ENCODE data around the gene MYRIP. TPM values are rescaled to one million over a fixed set of nuclear protein-coding genes. Genes with fewer than 3 reads are reported as not detected.
"Not testable (repeated sequence)": the region's sequence is repeated elsewhere in the genome, so short reads cannot be mapped to it uniquely, and the experiment has no call there.

The MYRIP gene
- total RNA-seq, 4 donors from 2014 or later, result 0.66 to 3.1 (median 2.6) TPM

DNA sequence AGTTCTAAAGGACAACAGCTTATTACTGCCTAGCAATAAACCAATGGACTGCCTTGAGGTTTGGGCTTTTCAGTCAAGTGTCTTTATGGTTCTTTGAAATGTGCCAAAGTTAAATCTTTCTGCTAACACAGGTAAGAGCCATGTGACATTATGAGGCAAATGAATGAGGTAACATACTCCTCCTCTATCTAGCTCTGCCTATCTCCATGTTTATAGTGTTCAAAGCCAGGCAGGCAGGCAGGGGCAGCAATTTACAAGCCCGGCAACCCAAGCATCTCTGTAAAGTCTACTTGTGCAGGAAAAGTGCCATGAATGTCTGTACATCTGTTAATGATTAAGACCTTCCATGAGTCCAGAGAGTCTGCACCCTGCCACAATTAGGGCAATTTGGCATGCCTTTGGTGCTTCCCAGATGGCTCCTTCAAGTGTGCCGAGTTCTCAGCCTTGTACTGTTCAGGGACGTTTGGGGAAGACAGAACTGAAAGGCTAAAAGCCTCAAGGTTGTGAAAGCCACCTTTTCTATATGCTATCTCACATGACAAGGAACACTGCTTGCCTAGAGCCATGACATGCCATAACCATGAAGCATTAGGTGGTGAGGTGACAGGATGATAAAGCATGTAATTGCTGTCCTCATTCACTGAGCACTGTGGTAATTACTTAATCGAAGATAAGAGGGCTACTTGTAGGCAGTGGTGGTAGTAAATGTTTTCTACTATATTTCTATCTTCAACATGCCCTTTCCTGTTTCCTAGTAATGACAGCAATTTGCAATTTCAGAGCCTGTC, 458.7 kb downstream of the MYRIP start:
- TF ChIP-seq, protein P1, sequence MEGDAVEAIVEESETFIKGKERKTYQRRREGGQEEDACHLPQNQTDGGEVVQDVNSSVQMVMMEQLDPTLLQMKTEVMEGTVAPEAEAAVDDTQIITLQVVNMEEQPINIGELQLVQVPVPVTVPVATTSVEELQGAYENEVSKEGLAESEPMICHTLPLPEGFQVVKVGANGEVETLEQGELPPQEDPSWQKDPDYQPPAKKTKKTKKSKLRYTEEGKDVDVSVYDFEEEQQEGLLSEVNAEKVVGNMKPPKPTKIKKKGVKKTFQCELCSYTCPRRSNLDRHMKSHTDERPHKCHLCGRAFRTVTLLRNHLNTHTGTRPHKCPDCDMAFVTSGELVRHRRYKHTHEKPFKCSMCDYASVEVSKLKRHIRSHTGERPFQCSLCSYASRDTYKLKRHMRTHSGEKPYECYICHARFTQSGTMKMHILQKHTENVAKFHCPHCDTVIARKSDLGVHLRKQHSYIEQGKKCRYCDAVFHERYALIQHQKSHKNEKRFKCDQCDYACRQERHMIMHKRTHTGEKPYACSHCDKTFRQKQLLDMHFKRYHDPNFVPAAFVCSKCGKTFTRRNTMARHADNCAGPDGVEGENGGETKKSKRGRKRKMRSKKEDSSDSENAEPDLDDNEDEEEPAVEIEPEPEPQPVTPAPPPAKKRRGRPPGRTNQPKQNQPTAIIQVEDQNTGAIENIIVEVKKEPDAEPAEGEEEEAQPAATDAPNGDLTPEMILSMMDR (IDR thresholded peaks at IDR 0.05), result no peak
- TF ChIP-seq POLR2A (IDR thresholded peaks at IDR 0.05), result no peak
- DNase-seq, result no peak

DNA sequence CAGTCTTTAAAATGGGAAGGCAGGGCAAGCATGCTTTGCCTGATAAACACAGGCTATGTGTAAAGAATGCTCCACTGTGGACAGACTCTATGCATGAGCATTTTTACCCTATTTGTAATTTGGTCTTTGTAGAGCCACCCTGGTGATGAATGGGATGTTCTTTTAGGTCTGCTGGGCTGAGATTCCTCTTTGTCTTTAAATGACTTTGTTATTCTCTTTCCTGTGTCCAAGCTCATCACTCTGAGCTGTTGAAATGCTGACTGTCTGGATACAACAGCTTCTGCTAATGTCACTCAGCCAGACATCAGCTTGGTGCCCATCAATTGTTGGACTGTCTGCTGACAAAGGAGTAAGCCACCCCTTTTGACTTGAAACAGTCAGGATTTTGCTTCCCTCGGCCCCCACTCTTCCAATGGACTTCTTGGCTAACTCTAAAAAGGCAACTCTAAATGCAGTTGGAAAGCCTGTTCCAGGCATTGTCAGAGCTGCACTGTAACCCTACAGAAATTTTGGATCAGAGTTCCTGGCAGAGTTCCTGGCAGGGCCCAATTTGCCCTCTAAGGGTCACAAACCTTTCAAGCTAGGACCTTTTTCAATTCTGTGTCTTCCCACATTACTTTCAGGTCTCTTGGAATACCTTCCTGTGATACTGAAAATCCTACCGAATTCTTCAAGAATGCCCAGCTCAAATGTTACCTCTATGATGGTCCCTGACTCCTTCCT, 459.6 kb downstream of the MYRIP start:
- intact Hi-C loops (cut with DNase I), result no loop called here
- 95 to 100% methylated on average over 1 to 2 of the region's 2 CpGs for WGBS, 2 donors
- no peak for TF ChIP-seq POLR2A (IDR thresholded peaks at IDR 0.05)
- TF ChIP-seq, protein P1 (IDR thresholded peaks at IDR 0.05), result no peak

More for the DNA sequence above, 458.7 kb downstream of the MYRIP start:
- H3K36me3 ChIP-seq, result no peaks in the 10 kb centered on the region
- no peaks in the 10 kb centered on the region for H3K9me3 ChIP-seq
- no peak overlapping the region for H3K27ac ChIP-seq
- 50 to 72% methylated on average over 1 to 3 of the region's 4 CpGs for WGBS, 2 donors
- intact Hi-C loops (cut with DNase I), result no loop called here
- H3K4me1 ChIP-seq, result no peaks in the 10 kb centered on the region
- no peak overlapping the region for H3K4me3 ChIP-seq
- H3K27me3 ChIP-seq, result no peaks in the 10 kb centered on the region

DNA sequence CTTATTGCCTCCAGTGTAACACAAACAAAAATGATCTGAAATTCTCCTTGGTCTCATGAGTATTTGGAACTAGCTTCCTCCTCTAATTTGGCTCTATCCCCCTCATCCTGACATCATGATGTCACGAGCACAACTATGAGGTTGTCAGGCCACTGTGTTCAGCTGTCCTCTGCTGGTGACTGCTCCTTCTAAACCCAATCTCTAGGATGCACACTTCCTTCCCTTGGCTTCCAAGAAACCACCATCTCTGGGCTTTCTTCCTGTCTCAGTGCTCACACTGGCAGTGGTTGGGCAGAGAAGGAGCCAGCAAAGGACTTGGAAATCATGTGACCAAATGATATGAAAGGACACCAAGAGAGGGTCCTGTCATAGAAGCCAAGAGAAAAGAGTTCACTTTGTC, 469.4 kb downstream of the MYRIP start:
- no peak overlapping the region for H3K27ac ChIP-seq
- no peaks in the 10 kb centered on the region for H3K36me3 ChIP-seq
- no peaks in the 10 kb centered on the region for H3K27me3 ChIP-seq
- no peaks in the 10 kb centered on the region for H3K4me1 ChIP-seq
- whole genome bisulfite sequencing, 2 donors, result 0% methylated on average over 1 of the region's 1 CpG
- intact Hi-C loops (cut with DNase I), result no loop called here
- no peak overlapping the region for H3K4me3 ChIP-seq
- no peak for TF ChIP-seq POLR2A (IDR thresholded peaks at IDR 0.05)
- TF ChIP-seq, protein P1 (IDR thresholded peaks at IDR 0.05), result no peak
- DNase-seq, result no peak
- H3K9me3 ChIP-seq, result no peaks in the 10 kb centered on the region

More for the DNA sequence above, 459.6 kb downstream of the MYRIP start:
- DNase-seq, result no peak
- no peaks in the 10 kb centered on the region for H3K9me3 ChIP-seq
- no peaks in the 10 kb centered on the region for H3K4me1 ChIP-seq
- no peak overlapping the region for H3K27ac ChIP-seq
- no peaks in the 10 kb centered on the region for H3K36me3 ChIP-seq
- H3K27me3 ChIP-seq, result no peaks in the 10 kb centered on the region
- H3K4me3 ChIP-seq, result no peak overlapping the region

DNA sequence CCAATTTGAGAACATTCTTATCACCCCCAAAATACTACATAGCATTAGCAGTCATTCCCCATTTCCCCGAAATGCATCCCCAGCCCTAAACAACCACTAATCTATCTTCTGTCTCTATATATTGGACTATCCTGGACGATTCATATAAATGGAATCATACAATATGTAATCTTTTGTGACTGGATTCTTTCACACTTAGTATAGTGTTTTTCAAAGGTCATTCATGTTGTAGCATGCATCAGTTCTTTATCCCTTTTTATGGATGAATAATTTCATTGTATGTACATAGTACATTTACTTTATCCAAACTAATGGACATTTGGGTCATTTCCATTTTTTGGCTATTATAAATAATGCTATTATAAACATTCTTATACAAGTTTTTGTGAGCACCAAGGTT, 472.6 kb downstream of the MYRIP start:
- WGBS, 2 donors, result 45 to 63% methylated on average over 2 of the region's 2 CpGs
- DNase-seq, result no peak
- Histone ChIP-seq H3K36me3 (no peaks in the 10 kb centered on the region), H3K9me3 (no peaks in the 10 kb centered on the region), H3K4me3 (no peak overlapping the region), H3K27ac (no peak overlapping the region), H3K4me1 (no peaks in the 10 kb centered on the region), H3K27me3 (no peaks in the 10 kb centered on the region)
- intact Hi-C loops (cut with DNase I), result no loop called here
- TF ChIP-seq POLR2A (IDR thresholded peaks at IDR 0.05), result no peak
- TF ChIP-seq, protein P1 (IDR thresholded peaks at IDR 0.05), result no peak

DNA sequence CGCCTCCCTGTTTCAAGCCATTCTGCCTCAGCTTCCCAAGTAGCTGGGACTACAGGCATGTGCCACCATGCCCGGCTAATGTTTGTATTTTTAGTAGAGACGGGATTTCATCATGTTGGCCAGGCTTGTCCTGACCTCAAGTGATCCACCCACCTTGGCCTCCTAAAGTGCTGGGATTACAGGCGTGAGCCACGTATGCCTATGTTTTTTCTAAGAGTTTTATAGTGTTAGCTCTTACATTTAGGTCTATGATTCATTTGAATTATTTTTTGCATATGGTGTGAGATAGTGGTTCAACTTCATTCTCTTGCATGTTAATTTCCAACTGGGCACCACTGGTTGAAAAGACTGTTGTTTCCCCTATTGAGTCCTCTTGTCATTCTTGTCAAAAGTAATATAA, 473.6 kb downstream of the MYRIP start:
- WGBS, 2 donors, result 64 to 70% methylated on average over 5 of the region's 5 CpGs
- H3K27me3 ChIP-seq; intact Hi-C loops (cut with DNase I); H3K4me1 ChIP-seq; H3K4me3 ChIP-seq; H3K9me3 ChIP-seq; H3K27ac ChIP-seq; H3K36me3 ChIP-seq; DNase-seq: not testable (repeated sequence)
